Epidermal melanocyte (primary cell): ENCODE measurements around the gene ZNF221.
"Not testable (repeated sequence)": the region's sequence is repeated elsewhere in the genome, so short reads cannot be mapped to it uniquely, and the experiment has no call there.

ENCODE experiments used
- DNase-seq: peaks from one replicate; pipeline ENCODE4 v3.0.0; 2011; ENCODE audit warnings: low spot score; ENCODE audit not compliant: insufficient read length

Gene ZNF221

DNA sequence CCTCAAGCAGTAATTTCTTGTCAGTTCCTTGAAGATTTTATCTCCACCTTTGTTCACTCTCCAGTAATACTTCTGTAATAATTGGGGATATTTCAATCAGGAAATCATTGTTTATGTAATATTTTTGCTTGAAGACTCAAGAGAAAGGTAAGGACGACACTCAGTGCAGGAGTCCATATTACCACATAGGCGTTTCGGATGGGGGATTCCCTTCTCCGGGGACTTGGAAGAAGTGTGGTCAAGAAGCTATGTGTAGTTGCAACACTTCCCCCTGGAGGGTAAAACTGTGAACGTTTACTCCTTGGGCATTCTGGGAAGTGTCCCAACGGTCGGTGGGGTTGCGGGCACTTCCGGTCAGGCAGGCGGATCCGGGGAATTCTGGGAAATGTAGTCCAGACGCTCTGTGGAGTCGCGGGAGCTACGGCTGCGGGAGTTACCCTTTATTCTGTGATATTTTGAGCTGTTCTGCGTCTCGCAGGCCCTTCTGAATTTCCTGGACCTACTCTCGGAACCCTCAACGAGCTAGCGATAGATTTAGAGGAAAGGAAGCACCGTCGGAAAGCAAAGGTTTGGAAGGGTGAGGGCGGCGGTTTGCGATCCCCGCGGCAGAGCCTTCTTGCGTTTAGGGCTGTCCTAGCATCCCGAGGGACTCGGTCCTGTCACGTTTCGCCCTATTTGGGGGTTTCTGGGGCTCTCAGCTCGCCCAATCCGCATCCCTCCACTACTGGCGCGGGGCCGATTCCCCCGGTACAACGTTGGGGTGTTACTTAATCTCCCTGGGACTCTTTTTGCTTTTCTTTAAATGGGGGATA lies at the start of gene ZNF221:
Gene ZNF221, plus strand, starts transcription at position 395 of the 812 bp plus-strand sequence. CDS start 11,499 bp downstream, outside the sequence.
- DNase-seq, result peak; percentile 84

DNA sequence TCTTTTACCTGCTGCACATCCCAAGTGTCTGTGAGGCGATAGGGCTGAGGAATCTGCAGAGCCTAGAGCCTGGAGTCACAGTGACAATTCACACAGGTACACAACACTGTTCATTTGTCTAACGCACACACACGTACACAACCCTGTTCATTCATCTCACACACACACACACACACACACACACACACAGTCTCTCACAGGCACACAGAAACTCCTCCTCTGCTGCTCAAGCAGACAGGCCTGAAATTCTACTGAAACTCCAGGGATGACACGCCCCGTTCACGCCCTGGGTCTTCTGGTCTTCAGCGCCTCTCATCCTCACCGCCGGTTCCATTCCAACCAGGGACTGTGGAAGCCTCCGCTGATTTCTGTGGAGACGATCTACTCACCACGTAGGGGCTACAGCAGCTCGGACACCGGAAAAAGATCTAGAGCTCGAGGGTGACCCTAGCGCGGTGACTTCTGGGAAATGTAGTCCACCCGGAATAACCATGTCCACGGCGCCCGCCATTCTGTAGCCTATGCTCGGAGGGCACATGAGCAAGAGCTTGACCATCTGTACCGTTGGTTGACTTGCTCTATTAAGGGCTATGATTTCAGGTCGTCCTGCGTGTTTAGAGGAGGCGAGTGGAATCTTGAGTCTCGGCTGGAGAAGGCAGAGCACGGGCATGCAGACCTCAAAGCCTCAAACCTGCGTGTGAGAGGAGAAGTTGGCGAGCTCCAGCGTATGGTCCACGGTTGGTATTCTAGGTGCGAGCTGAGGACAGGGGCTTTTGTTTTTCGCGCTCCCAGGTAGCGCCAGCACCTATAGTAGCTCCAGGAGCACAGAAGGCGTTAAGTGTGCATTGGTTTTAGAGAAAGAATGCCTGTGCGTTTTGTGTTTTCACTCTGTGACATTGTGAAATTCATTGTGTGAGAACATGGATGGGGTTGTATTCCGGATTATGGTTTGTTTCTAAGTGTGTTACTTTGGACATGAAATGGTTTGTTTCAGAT lies 49.3 kb upstream of the ZNF221 start:
- DNase-seq, result peak; percentile 85

DNA sequence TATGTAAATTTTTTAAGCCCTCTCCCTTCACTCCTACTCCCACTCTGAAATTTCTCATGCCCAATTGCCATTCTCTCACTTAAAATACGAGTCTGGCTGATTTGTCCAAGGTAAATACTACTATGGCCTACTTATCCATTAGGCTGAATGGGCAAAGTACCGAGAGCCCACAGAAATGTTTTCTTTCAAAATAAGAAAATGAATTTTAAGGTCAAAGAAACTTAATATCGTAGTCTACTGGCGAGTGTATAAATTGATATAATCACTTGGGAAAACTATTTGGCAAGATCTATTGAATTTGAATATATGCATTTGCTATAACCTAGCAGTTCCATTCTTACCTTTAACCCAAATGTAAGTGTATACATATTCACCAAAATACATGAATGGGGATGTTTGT lies 48.6 kb upstream of the ZNF221 start:
- DNase-seq, result no peak

DNA sequence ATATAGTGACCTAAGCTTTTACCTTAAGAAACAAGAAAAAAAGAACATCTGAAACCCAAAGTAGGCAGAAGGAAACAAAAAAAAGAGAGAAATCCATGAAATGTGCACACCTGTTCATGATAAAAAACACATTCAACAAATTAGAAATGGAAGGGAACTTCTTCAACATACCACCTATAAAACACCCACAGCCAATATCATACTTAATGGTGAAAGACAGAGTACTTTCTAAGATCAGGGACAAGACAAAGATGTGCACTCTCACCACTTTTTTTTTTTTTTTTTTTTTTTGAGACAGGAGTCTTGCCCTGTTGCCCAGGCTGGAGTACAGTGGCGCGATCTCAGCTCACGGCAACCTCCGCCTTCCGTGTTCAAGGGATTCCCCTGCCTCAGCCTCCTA lies 45.1 kb upstream of the ZNF221 start:
- DNase-seq, result no peak

DNA sequence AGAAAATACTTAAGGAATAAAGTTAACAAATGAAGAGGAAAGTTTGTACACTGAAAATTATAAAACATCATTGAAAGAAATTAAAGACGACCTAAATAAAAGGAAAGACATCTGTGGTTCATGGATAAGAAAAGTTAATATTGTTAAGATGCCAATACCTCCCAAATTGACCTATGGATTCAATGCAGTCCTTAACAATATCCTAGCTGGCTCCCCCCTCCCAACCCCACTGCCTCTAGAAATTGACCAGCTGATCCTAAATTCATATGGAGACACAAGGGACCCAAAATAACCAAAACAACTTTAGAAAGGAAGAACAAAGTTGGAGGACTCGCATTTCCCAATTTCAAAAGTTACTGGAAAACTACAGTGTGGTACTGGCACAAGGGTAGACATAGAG lies 44.3 kb upstream of the ZNF221 start:
- no peak for DNase-seq

DNA sequence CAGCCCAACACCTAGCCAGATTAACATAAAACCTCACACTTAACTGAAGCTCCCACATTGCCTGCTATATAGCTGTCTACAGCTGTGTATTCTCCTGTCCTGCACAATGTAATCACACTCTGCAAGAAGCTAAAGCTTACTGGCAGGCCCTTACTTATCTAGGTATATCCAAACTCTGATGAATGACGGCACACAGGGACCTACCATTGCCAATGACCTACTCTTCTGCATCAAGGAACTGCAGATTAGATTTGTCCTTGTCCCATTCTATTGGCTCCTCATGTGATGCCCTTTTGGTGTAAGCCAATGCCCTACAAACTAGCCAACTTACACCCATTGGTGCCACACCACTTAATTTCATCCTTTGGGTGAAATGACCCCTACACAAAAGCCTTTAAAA lies 42.4 kb upstream of the ZNF221 start:
- DNase-seq, result no peak

DNA sequence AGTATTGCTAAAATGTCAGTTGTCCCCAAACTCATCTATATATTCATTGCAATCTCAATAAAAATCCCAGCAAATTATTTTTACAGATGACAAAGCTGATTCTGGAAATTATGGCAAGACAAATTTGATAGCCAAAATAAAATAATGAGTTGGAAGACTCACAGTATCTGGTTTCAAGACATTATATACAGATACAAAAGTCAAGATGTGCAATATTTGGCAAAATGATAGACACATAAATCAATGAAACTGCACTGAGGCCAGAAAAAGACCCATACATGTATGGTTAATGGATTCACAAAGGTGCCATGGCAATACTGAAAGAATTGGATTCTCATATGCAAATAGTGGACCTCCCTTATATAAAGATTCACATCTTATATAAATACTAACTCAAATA lies 40.1 kb upstream of the ZNF221 start:
- no peak for DNase-seq

DNA sequence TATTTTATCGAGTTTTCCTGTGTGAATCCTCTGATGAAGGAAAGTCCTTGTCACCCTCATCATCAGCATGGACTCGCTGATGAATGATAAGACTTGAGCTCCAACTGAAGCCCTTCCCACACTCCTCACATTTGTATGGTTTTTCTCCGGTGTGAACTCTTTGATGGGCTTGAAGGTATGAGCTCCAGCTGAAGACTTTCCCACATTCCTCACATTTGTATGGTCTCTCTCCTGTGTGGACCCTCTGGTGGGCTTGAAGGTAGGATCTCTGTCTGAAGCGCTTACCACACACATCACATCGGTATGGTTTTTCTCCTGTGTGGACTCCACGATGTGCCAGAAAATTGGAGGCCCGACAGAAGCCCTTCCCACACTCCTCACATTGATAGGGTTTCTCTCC lies 37.6 kb upstream of the ZNF221 start:
- DNase-seq, result no peak

DNA sequence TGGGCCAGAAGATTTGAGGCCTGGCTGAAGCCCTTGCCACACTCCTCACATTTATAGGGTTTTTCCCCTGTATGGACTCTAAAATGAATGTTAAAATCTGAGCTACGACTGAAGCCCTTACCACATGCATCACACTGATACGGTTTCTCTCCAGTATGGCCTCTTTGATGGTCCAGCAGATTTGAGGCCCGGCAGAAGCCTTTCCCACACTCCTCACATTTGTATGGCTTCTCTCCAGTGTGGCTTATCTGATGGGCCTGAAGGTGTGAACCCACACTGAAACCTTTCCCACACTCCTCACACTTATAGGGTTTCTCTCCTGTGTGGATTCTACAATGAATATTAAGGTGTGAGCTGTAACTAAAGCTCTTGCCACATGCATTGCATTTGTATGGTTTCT lies 37.0 kb upstream of the ZNF221 start:
- DNase-seq, result no peak

DNA sequence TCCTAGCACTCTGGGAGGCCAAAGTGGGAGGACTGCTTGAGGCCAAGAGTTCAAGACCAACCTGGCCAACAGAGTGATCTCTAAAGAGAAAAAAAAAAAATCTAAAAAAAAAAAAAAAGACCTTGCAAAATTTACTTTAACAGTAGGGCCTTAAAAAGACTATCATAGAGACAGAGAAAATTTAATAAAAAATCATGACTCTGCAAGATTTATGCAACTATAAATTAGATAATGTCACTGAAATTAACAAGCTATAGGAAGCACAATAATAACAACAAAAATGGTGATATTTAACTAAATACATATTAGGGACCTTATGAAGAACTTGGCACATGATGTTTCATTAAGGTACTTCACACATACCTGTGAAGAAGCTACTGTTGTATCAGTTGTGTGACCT lies 27.2 kb upstream of the ZNF221 start:
- no peak for DNase-seq

DNA sequence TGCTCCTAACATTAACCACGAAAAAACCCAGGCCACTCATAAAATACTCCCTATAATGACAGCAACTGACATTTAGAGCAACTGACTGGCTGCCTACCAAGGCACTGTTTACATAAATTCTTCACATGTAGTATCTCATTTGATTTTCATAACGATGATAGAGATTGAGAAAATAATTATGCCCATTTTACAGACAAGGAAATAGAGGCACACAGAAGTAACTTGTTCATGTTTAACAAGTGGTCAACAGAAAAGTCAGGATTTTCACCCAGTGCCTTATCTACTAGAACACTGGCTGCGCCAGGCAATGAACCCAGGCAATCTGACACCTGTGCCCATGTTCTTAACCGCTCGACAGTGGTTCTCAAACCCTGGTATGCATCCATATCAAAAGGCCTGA lies 22.2 kb upstream of the ZNF221 start:
- DNase-seq, result no peak

DNA sequence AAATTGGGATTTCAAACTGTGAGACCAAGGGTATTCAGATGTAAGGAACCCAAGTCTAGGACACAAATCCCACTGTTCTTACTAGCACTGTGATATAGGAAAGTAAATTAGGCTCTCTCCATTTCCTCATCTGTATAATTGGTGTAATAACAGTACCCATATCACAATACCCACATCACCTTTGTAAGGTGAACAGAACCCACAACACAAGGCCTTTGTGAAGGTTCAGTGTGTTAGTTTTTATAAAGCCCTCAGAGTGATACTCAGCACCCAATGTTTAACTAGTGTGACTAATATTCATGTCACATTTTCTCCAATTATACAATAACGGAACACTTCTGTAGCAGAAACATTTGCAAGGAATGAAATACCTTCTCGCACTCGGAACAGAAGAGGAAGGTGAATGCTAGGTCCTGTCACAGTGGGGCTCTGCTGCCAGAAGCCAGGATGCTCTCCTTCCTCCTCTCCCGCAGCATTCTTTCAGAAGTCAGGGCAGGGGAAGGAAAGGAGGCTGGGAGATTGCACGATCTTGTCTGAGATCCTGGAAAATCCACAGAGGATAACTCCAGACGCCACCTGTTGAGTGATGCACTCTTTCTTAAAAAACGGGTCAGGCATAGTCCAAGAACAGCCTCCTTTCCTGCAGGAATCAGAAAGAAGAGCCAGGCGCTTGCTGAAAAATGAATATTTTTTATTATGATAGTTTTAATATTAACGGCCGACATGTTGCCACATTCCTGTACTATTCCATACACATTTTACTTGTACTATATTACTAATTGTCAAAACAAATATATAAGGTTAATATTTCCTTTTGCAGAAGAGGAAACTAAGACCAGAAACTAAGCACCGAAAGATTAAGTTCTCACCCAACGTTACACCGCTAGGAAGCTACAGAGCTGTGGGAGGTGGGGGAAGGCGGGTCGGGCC lies 16.7 kb upstream of the ZNF221 start:
- DNase-seq, result no peak

DNA sequence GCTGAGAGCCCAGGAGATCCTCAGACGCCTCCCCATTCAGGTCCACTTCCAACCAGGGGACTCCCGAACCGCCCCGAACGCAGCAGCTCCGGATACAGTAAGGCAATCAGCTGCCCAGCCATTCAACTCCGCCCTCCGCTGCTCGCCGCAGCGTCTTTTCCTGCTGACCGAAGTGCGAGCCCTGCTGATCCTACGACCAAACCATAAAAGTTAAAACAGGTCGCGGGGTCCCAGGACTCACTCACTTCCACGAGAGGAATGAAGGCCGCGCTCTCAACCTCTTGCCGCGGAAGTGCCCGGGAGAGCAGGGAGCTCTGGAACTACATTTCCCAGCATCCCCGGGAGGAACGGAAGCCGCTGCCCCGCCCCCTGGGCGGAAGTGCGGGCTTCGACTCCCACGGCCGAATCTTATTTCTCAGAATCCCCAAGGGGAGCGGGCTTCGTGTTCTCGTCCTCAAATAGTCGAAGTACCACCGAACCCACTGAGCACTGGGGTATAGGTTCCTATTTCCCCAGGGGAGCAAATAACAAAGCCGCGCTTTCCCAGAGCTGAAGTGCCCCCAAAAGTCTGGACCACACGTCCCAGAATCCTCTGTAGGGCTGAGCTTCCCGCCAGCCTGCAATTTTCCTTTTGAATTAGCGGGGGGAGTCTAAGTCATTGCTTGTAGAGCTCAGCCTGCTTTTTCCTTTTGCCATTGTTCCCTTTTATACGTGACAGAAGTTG lies 15.9 kb upstream of the ZNF221 start, which contains the start of gene ZNF45:
Gene ZNF45, minus strand, starts transcription at position 298 of the 724 bp plus-strand sequence. CDS start 13,097 bp downstream, outside the sequence.
- DNase-seq, result peak; percentile 85

DNA sequence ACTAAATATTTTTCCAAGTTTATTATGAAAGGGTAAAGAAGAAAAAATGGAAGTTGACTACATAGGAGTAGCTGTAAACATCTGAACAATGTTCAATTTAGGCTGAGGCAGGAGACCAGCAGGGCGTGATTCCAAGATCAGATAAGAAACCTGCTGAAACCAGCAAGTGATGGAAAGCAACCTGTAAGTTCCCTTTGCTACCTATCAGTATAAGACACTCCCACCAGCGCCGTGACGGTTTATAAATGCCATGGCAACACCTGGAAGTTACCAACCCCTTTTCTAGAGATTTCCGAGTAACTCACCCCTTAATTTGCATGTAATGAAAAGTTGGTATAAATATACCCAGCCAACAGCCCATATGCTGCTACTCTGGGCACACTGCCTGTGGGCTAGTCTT lies 14.8 kb upstream of the ZNF221 start:
- no peak for DNase-seq

DNA sequence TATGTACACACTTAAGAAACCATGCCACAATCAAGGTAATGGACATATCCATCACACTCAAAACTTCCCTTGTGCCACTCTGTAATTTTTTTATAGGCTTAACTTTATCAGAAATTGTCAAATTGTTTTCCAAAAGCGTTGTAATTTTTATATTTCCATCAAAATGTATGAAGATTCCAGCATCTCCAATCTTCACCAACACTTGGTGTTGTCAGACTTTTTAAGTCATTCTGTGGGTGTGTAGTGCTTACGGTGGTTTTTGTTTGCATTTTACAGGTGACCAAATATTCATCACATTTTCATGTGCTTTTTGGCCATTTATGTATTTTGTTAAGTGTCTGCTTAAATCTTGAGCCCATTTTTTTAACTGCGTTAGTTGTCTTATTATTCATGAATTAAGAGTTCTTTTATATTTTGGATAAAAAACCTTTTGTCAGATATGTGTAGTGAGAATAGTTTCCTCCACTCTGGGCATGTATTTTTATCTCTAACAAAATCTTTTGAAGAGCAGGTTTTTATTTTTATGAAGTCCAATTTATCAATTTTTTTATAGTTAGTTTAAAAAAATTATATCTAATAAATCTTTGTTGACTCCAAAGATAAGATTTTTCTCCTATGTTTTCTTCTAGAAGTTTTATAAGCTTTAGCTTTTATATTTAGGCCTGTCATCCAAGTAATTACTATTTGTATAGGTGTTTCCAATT lies 11.3 kb upstream of the ZNF221 start:
- DNase-seq, result no peak

DNA sequence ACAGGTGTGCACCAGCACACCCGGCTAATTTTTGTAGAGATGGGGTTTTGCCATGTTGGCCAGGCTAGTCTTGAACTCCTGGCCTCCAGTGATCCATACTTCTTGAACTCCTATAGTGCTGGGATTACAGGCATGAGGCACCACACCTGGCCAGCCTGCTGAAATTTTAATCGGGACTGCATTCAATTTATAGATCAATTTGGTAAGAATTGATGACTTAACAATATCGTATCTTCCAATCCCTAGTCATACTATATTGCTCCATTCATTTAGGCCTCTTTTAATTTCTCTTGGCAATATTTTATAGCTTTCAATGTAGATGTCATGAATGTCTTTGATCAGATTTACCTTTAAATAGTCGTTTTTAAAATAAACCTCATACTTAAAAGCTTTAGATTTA lies 10.3 kb upstream of the ZNF221 start:
- no peak for DNase-seq

DNA sequence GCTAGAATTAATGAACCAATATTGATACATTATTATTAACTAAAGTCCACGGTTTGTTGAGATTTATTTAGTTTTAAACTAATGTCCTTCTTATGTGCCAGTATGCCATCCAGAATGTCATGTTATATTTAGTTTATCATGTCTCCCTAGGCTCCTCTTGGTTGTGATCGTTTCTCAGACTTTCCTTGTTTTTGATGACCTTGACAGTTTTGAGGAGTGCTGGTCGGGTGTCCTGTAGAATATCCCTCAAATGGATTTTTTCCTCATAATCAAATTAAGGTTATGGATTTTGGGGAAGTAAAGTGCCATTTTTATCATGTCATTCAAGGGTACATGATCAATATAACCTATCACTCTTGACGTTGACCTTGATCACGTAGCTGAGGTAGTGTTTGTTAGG lies 9.8 kb upstream of the ZNF221 start:
- DNase-seq, result no peak

DNA sequence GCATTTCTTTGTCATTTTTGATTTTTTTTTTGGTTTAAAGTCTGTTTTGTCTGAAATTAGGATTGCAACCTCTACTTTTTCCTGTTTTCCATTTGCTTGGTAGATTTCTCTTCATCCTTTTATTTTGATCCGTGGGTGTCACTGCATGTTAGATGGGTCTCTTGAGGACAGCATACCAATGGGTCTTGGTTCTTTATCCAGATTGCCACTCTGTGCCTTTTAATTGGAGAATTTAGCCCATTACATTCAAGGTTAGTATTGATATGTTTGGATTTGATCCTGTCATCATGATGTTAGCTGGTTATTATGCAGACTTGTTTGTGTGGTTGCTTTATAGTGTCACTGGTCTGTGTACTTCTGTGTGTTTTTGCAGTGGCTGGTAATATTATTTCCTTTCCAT lies 3.6 kb upstream of the ZNF221 start:
- DNase-seq, result not testable (repeated sequence)

DNA sequence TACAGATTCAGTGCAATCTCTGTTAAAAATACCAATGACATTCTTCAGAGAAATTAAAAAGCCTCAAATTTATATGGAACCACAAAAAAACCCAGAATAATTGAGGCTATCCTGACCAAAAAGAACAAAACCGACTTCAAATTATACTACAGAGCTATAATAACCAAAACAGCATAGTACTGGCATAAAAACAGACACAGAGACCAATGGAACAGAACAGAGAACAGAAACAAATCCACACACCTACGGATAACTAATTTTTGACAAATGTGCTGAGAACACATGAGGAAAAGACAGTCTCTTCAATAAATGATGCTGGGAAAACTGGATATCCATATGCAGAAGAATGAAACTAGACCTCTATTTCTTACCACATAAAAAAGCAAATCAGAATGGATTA lies 1.2 kb upstream of the ZNF221 start:
- not testable (repeated sequence) for DNase-seq

DNA sequence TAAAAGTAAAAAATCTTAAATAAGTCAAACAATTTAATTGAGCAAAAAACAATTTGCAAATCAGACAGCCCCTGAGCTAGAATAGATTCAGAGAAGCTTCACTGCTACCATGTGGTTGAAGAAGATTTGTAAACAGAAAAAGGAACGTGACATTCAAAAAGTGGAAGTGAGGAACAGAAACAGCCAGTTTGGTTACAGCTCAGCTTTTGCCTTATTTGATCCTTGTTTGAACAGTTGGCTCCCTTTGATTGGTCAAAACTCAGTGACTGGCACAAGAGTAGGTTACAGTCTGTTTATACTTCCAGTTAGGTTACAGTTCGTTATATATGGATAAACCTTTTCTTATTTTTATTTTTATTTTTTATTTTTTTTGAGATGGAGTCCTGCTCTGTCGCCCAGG lies 5.8 kb downstream of the ZNF221 start:
- no peak for DNase-seq
